ENCODE data around the gene CACNB2. TPM values are rescaled to one million over a fixed set of nuclear protein-coding genes. Genes with fewer than 3 reads are reported as not detected.

The CACNB2 gene
- total RNA-seq, 1 donor from 2014 or later = 45.6 TPM

DNA sequence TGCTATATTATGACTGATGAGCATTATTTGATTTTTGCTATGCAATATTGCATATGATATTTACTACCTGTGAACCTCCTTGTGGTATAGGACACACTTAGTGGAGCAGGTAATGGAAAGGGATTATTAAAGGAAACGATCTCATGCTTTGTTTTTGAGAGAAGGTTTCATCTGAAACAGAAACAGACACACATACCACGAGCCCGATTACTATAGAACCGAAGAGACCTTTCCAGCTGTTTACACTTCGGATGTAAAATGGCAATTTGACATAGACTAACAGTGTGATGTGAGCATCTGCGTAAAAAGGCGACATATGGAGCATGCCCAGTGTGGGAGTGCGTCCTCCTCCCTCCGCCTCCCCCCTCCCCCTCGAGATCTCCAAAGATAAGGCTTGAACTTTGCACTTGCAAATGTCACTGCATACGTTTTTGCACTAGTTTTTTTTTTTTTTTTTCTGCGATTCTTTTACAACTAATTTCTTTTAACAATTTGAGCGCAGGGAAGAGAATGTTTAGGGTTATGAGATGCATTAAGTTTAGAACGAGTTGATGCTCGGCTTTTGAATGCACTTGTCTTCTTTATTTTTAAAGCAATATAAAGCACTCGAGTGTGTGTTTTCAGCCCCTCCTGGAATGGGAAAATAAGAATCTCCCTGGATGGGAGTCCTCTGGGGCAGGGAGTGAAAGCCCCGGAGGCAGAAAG lies 260.1 kb downstream of the CACNB2 start:
- ATAC-seq (peak; percentile 40), DNase-seq (ENCODE audit: missing footprints) (no peak)
- intact Hi-C loops (cut with DNase I) = no loop called here

DNA sequence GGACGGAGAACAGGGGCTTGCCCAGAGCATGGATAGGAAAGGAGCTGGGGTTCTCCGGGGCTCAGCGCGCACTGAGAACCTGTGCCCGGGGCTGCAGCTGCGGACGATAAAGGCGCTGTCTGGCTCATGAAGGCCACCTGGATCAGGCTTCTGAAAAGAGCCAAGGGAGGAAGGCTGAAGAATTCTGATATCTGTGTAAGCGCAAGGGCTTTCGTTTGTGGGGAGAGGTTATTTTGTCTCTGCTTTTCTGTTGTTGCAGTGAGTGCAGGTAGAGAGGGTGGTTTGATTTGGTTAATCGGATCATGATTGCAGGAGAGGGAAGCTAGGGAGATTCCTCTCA lies 260.7 kb downstream of the CACNB2 start:
- intact Hi-C loops (cut with DNase I) = no loop called here
- DNase-seq (ENCODE audit: missing footprints) = no peak
- ATAC-seq = no peak

DNA sequence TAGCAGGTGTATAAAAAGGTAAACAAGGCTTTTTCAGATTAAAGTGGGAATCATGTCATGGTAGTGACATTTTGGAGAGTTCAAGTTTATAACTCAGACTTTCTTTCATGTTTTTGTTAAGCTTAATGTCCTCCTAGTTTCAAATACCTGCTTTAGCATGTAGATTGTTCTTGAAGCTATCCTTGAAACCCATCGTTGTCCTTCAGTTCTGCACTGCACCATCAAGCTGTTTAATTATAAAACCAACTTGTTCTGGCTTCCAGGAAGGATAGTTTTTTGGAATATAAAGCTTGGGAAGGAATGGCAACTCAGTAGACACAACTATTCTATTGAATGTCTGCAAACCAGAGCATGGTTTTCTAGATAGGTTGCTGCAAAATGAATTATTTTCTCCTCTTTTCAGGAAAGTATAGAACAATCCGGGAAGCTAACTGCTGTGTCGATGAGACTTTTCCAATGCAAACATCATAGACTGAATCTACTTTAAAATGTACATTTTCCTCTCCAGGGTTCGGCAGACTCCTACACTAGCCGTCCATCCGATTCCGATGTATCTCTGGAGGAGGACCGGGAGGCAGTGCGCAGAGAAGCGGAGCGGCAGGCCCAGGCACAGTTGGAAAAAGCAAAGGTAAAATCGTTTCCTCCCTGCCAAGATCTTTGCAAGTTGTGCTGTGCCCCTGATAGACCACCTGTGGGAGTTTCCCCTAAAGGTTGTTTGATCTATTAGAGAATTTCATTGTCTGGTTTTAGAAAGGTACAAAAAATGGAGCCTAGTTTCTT lies 261.4 kb downstream of the CACNB2 start:
- intact Hi-C loops (cut with DNase I) = no loop called here
- no peak for DNase-seq (ENCODE audit: missing footprints)

DNA sequence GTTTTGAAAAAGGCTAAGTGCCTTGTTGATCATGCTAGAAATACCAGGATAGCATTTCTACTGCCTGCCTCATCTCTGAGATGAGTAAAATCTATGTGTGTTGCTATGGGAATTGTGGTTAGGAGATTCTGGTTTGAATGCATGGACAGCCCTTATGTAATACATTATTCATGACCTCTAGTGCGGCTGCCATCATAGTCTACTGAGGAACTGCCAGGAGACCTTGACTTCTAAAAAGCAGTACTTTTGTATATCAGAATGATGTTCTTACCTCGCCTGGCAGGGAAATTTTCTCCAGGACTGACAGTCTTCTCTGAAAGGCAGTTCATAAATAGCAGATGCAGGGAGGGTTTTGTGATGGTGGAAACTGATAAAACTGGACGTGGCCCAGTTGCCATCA lies 262.6 kb downstream of the CACNB2 start:
- no peak for DNase-seq (ENCODE audit: missing footprints)
- ATAC-seq = no peak

More for the DNA sequence above, 261.4 kb downstream of the CACNB2 start:
- no peak for ATAC-seq

DNA sequence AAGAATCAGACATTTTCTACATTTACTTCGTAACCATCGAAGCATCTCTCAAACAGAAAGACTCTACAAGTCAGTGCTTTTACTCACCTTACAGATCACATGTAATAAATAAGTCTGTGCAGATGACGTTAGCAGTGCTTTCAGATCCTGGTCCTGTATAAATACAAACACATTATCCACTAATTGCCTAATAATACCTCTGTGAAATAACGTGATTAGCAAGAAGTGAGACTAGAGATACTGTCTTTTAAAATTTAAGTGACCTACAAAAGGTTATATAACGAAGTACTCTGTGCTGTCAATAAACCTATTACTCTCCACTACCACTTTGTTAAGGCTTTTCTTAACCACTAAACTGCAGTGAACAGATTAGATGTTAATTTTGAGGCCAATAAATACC lies 264.3 kb downstream of the CACNB2 start:
- intact Hi-C loops (cut with DNase I) = no loop called here
- ATAC-seq (no peak), DNase-seq (ENCODE audit: missing footprints) (no peak)

More for the DNA sequence above, 262.6 kb downstream of the CACNB2 start:
- intact Hi-C loops (cut with DNase I) = no loop called here

DNA sequence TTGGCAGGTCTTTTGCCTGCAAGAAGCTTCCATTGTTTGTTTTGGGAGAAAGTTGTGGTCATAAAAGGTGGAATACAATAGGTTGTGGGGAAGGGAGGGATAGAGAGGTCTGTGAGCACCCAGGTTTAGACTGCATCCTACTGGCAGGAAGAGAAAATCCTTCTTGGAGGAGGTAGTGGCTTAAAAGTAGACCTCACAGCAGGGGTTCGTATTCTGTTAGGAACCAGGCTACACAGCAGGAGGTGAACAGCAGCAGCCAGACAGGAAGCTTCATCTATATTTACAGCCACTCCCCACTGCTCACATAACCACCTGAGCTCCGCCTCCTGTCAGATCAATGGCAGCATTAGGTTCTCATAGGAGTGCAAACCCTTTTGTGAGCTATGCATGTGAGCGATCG lies 265.9 kb downstream of the CACNB2 start:
- ATAC-seq (peak; percentile 33), DNase-seq (ENCODE audit: missing footprints) (no peak)
- intact Hi-C loops (cut with DNase I) = no loop called here

DNA sequence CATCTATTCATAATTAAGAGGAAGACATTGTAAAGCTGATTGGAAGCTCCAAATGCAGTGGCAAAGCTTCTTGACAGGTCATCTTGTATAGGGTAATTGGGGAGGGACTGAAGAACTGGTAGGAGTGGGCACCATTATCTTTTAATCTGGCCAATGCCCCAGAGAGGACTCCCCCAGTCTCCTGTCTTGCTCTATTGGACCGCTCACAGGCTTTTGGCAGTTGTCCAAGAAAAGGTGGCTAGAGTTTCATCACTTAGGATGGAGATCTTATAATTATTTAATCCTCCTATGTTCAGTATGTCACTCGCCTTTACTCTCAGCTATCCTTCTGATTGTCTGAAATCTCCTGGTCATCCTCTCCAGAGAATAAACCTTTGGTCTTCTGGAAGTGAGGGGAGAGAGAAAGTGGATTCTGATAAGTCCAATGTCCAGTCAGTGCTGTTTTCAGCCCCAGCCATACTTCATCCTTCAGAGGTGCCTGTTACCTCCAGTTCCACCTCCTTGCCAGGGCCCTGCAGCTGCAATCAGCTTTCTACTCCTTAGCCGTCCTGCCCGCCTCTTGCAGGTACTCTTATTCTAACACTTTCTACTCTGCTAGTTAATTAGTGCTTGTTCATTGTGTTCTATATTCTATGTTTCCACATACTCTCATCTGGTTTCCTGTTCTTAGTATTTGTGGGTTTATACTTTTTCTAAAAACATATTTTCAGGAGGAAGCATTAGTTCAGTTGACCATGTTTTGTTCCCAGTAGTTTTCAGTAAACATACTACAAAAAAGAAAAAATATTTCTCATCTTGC lies 269.6 kb downstream of the CACNB2 start:
- no peak for ATAC-seq
- DNase-seq (ENCODE audit: missing footprints) = no peak
- intact Hi-C loops (cut with DNase I) = loop anchor here (5.0 kb wide), 2 partner anchors 53 to 67 kb away; no protein-coding TSS in a partner anchor

DNA sequence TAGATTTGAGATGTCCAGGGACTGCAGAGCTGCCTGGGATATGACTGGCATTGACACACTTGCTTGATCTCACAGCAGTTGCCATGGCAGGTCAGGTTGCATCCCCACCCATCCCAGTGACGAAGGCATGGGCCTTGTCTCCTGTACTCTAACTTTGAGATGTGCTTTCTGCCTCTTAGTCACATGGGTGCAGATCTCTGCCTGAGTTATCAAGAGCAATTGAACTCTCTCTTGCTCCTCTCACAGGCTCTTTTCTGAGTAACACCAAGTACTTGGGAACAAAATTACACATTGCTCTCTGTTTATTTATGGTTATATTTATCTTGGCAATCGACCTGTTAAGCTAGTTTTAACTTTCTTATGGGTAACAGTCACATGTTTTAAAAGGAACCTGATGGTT lies 273.8 kb downstream of the CACNB2 start:
- ATAC-seq (peak; percentile 85), DNase-seq (ENCODE audit: missing footprints) (no peak)
- intact Hi-C loops (cut with DNase I) = loop anchor here (5.0 kb wide), 2 partner anchors 48 to 72 kb away; no protein-coding TSS in a partner anchor

DNA sequence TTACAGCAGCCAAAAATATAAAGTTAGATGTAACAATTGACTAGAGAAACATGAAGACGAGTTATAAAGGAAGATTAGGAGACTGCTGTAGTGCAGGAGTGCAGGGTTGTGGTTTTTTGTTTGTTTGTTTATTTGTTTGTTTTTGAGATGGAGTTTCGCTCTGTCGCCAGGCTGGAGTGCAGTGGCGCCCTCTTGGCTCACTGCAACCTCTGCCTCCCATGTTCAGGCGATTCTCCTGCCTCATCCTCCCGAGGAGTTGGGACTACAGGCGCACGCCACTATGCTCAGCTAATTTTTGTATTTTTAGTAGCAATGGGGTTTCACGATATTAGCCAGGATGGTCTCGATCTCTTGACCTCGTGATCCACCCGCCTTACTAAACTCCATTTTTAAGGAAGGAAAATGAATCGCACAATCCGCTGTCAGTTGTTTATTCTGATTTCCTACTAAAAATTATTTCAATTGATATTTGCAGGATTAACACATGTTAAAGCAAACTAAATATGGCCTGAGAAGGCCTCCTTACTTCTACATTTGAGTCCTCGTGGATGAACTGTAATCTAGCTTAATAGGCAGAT lies 277.8 kb downstream of the CACNB2 start:
- intact Hi-C loops (cut with DNase I) = no loop called here
- DNase-seq (ENCODE audit: missing footprints) (no peak), ATAC-seq (no peak)

DNA sequence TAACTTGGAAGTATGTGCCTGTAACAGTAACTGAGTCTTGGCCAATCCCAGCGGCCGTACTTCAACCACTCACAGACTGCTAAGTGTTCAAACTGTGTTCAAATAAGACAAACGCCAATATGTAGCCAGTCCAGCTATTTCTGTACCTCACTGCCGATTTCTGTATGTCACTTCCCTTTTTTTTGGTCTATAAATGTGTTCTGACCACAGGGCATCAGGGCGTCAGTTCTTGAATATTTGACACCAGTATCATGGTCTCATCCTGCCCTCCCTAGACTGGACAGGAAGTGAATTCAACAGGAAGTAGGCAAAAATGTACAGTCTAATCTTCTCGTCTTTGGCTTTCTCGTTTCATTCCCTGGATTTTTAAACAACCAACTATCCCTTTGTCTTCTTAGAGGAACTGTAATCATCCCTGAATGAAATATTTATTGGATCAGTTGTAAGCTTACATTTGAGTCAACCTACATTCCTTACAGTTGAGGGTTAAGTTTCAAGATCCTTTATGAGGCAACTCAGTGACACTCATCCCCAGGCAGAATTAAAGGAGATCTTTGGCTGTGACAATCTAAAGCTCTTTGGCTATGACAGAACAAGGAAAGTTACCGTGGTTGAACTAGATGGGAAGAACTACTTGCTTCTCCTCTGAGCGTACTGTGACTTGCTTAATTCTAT lies 278.5 kb downstream of the CACNB2 start:
- no peak for DNase-seq (ENCODE audit: missing footprints)
- ATAC-seq = no peak
- intact Hi-C loops (cut with DNase I) = no loop called here

DNA sequence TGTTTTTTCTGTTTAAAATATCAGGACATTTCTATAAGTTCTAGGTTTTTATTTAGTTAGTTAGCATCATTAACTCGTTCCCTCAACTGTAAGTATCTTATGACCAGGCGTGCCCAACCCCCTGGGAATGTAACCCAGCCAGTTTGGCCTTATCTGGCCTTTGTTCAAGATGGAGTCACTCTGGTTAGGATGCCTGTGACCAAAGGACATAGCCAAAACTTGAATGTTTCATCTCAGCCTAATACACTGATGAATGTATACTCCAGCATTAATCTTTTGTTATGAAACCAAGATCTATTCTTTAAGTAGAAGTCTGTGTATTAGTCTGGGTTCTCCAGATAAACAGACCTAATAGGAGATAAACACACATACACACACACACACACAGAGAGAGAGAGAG lies 279.7 kb downstream of the CACNB2 start:
- ATAC-seq = no peak
- intact Hi-C loops (cut with DNase I) = no loop called here
- DNase-seq (ENCODE audit: missing footprints) = no peak

DNA sequence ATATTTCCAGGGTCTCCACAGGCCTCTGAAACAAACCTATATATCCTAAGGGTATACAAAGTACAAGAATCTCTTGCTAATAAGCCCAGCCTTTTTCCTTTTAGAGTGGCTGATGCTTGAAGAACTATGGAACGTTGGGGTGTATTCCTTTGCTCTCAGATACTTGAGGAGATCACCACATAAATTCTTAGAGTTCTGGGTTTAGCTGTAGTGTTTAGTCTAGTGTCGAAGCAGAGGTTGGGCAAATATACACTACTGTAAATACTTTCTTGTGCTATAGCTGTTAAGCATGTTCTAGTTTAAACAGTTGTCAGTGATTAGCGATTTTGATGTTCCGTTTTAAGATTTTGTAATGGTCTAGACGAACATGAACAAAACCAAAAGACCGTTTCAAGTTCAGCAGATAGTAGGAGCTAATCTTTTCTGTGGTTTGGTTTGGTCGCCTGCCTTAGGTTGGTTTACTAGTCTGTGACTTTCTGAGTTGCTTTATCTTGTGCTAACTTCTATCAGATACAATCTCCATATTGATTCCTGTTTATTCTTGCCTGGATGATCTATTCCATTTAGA lies 281.6 kb downstream of the CACNB2 start:
- intact Hi-C loops (cut with DNase I) = no loop called here
- DNase-seq (ENCODE audit: missing footprints) (no peak), ATAC-seq (no peak)

DNA sequence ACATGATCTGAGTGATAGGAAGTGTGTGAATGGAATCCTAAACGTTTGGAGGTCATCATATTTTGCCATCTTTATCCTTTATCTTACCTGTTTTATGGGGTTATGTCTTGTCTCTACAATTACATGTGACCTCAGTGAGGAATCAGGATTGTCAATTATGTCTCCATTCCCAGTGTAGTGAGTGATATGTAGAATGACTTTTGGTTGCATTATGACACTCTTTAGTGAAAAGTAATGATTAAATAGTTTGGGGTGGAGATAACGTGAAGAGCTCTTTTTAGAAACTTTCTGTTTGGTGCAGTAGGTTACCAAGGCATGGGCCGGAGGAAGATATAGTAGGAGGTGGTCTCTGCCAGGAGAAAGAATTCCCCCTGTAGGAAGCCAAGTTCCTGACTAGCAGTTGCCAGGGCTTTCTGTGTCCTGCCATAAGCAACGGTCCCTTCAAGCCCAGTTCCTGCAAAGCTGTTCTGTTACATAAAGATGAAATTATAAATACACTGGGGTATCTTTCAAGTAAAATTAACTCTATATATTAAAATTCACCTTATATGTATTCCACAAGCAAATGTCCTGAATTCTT lies 282.9 kb downstream of the CACNB2 start:
- ATAC-seq (no peak), DNase-seq (ENCODE audit: missing footprints) (no peak)
- intact Hi-C loops (cut with DNase I) = no loop called here

DNA sequence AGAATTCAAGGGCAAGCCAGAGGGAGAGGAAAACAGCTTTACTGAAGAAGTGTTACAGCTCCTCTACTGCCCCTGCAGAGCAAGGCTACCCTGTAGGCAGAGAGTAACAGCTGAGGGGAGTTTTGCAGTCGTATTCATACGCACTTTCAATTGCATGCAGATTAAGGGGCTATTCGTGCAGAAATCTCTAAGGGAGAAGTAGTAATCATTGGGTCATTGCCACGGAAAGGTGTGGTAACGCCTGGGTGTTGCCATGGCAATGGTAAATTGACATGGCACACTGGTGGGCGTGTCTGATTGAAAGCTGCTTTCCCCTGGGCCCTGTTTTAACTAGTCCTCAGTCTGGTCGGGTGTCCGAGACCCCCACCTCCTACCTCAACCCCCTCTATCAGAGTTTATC lies 284.0 kb downstream of the CACNB2 start:
- ATAC-seq (no peak), DNase-seq (ENCODE audit: missing footprints) (no peak)
- intact Hi-C loops (cut with DNase I) = no loop called here

DNA sequence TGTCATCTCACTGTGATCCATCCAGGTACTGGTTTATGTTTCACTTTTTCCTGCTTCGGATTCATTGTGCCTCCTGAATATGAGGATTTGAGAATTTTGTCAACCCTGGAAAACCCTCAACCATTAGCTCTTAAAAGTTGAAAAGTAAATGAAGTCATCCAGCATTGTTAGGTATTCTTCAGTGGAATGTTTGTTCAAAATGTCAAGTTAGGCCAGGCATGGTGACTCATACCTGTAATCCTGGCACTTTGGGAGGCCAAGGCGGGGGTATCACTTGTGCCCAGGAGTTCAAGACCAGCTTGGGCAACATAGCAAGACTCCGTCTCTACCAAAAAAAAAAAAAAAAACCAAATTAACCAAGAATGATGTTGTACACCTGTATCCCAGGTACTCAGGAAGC lies 289.1 kb downstream of the CACNB2 start:
- intact Hi-C loops (cut with DNase I) = loop anchor here (5.0 kb wide), 1 partner anchor 33 kb away; no protein-coding TSS in a partner anchor

DNA sequence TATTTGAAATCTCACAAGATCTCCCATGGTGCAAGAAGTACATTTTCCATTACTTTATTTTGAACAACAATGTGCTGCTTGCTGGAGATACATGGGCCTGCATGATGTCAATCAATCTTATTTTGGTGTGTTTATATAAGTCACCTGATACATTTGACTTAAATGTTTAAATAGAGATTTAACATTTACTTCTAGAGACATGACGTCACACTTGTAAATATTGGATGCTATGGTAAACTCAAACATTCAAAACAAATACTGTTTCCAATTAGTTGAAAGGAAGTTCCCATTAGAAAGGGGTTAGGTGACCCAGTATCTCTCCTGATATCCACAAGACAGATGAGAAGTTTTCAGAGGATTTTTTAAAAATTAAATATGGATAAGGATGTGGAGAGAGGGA lies 296.7 kb downstream of the CACNB2 start:
- ATAC-seq (no peak), DNase-seq (ENCODE audit: missing footprints) (no peak)
- intact Hi-C loops (cut with DNase I) = no loop called here

More for the DNA sequence above, 289.1 kb downstream of the CACNB2 start:
- ATAC-seq (no peak), DNase-seq (ENCODE audit: missing footprints) (no peak)

DNA sequence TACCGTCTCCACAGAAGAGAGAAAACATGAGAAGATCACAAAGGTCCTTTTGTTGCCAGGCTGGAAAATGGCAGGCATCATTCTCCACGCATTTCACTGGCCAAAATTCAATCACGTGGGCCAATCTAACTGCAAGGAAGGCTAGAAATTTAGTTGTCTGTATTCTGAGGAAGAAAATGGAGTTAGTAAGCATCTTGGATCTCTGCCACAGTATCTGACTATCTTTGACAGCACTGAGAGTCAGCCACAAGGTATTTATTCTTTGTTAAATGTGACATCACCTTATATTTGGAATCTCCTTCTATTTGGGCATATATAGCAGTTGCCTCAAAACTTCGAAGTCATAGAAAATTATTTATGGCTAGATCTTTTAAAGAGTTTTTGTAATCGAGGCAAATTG lies 297.3 kb downstream of the CACNB2 start:
- DNase-seq (ENCODE audit: missing footprints) (no peak), ATAC-seq (no peak)
- intact Hi-C loops (cut with DNase I) = no loop called here
